Placental pericyte (primary cell): ENCODE results near the gene SLC17A2. TPM values are rescaled to one million over a fixed set of nuclear protein-coding genes. Genes with fewer than 3 reads are reported as not detected.

Experiments
- total RNA-seq: library from RNA; depleted of rRNA; stranded (reverse); fragments of >200 nt; gene quantifications from 2 replicates; pipeline ENCODE4 v1.2.3, GENCODE V29; 2012

The SLC17A2 gene, protein sequence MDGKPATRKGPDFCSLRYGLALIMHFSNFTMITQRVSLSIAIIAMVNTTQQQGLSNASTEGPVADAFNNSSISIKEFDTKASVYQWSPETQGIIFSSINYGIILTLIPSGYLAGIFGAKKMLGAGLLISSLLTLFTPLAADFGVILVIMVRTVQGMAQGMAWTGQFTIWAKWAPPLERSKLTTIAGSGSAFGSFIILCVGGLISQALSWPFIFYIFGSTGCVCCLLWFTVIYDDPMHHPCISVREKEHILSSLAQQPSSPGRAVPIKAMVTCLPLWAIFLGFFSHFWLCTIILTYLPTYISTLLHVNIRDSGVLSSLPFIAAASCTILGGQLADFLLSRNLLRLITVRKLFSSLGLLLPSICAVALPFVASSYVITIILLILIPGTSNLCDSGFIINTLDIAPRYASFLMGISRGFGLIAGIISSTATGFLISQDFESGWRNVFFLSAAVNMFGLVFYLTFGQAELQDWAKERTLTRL
- total RNA-seq, result not detected in 2 replicates

GRCh38 chr6:25930532-25931410 lies at the start of gene SLC17A2:
TSS of gene SLC17A2 (minus strand) at chr6:25930691. CDS start at chr6:25925796, 4,895 bp downstream.

DNA sequence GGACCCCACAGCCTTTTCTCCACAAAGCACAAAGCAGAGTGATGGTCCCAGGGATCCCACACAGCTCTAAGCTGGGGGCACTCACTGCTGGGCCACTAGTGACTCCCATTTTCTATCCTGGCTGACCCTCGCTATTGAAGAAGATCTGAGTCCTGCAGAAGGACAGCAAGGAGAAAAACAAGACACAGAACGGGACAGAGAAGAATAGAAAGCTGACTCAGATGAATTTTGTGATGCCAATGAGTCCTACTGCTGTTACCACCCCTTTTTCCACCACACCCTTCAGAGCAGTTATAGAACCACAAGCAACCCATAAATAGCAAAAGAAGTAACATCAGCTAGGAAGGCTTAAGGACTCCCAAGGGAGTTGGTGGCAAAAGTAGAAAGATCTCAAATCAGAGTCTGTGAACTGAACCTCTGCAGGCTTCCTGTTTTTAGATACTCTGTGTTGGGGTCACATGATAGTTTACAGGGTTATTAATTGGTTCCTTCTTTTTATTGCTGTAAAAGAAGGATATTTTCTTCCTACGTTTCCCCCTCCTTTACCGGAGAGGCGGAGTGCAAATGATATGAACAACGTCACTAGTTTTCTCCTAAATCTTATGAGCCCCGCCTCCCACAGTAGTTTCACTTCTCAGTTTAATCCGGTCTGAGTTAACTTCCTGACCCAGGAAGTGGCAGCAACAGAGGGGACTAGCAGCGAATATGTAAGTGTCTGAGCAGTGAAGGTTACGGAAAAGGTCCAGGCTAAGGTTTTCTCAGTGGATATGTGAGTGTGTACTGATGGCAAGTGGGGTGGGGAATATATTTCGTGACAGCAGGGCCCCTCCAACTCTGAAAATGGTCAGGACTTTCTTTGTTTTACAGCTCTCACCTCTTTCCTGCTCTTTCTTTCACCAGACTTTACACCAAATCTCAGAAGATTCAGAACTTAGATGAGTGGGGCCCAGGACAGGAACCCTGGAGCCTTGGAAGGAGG lies 31.9 kb upstream of the SLC17A2 start, which contains the start of gene TRIM38:
Gene TRIM38, plus strand, starts transcription at position 654 of the 979 bp plus-strand sequence. CDS start 3,721 bp downstream, outside the sequence.

GRCh38 chr6:25874118-25874517 lies 56.4 kb downstream of the SLC17A2 start, which contains the start of gene SLC17A3:
TSS of gene SLC17A3 (minus strand) at chr6:25874243. CDS start at chr6:25868387, 5,856 bp downstream.

Other genes with a start within 250 kb of the SLC17A2 start
- gene SLC17A4, start 175.9 kb downstream of the SLC17A2 start, total RNA-seq, result not detected in 2 replicates
- not detected in 2 replicates for gene SLC17A1, start 98.6 kb downstream of the SLC17A2 start, total RNA-seq
- not detected in 2 replicates for gene SLC17A3, start 56.4 kb downstream of the SLC17A2 start, total RNA-seq
- gene TRIM38, start 32.1 kb upstream of the SLC17A2 start, total RNA-seq, result 9.2 and 9.4 TPM in 2 replicates
- gene HFE, start 156.7 kb upstream of the SLC17A2 start, total RNA-seq, result 7.7 and 16.9 TPM in 2 replicates